Liver (tissue), 3 donors: ENCODE results near the gene VAMP4.

Source experiments
- GABPA ChIP-seq, 2 donors: IDR thresholded peaks in 1 of 2; conservative IDR thresholded peaks in 1 of 2; 2 replicates each; pipeline ENCODE4 v1.6.1; 2016; ENCODE audit warnings: antibody characterized with exemption in 2 of 2, mild to moderate bottlenecking in 1 of 2, moderate library complexity in 1 of 2
- MAX ChIP-seq: IDR thresholded peaks from 2 replicates; pipeline ENCODE4 v1.6.1; 2016; ENCODE audit warnings: antibody characterized with exemption
- YY1 ChIP-seq: IDR thresholded peaks from 2 replicates; pipeline ENCODE4 v1.6.1; 2016; ENCODE audit warnings: antibody characterized with exemption, mild to moderate bottlenecking
- ZBTB33 ChIP-seq: IDR thresholded peaks from 2 replicates; pipeline ENCODE4 v1.6.1; 2016; ENCODE audit warnings: antibody characterized with exemption
- TF ChIP-seq, protein P1 (sequence below): IDR thresholded peaks from 2 replicates; pipeline ENCODE4 v1.6.1; 2016; ENCODE audit warnings: antibody characterized with exemption, mild to moderate bottlenecking
- TF ChIP-seq, protein P2 (sequence below): fragments of 150-350 bp; IDR thresholded peaks from 2 replicates; pipeline ENCODE4 v1.5.1; 2017; ENCODE audit warnings: improper control_type of control experiment, low read depth, low read length; ENCODE audit not compliant: missing input control
- TF ChIP-seq, protein P3 (sequence below): IDR thresholded peaks from 2 replicates; pipeline ENCODE4 v1.6.1; 2016; ENCODE audit warnings: antibody characterized with exemption
- donor health status: healthy.
- donor health status: healthy.

GRCh38 chr1:171668372-171668771 lies 73.5 kb downstream of the VAMP4 start:
- TF ChIP-seq GABPA (IDR thresholded peaks at IDR 0.05 in 1 of 2, conservative IDR thresholded peaks at IDR 0.05 in 1 of 2) (no peak), MAX (no peak), YY1 (no peak), ZBTB33 (no peak)
- TF ChIP-seq, protein P1, sequence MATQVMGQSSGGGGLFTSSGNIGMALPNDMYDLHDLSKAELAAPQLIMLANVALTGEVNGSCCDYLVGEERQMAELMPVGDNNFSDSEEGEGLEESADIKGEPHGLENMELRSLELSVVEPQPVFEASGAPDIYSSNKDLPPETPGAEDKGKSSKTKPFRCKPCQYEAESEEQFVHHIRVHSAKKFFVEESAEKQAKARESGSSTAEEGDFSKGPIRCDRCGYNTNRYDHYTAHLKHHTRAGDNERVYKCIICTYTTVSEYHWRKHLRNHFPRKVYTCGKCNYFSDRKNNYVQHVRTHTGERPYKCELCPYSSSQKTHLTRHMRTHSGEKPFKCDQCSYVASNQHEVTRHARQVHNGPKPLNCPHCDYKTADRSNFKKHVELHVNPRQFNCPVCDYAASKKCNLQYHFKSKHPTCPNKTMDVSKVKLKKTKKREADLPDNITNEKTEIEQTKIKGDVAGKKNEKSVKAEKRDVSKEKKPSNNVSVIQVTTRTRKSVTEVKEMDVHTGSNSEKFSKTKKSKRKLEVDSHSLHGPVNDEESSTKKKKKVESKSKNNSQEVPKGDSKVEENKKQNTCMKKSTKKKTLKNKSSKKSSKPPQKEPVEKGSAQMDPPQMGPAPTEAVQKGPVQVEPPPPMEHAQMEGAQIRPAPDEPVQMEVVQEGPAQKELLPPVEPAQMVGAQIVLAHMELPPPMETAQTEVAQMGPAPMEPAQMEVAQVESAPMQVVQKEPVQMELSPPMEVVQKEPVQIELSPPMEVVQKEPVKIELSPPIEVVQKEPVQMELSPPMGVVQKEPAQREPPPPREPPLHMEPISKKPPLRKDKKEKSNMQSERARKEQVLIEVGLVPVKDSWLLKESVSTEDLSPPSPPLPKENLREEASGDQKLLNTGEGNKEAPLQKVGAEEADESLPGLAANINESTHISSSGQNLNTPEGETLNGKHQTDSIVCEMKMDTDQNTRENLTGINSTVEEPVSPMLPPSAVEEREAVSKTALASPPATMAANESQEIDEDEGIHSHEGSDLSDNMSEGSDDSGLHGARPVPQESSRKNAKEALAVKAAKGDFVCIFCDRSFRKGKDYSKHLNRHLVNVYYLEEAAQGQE, result no peak
- TF ChIP-seq, protein P2, sequence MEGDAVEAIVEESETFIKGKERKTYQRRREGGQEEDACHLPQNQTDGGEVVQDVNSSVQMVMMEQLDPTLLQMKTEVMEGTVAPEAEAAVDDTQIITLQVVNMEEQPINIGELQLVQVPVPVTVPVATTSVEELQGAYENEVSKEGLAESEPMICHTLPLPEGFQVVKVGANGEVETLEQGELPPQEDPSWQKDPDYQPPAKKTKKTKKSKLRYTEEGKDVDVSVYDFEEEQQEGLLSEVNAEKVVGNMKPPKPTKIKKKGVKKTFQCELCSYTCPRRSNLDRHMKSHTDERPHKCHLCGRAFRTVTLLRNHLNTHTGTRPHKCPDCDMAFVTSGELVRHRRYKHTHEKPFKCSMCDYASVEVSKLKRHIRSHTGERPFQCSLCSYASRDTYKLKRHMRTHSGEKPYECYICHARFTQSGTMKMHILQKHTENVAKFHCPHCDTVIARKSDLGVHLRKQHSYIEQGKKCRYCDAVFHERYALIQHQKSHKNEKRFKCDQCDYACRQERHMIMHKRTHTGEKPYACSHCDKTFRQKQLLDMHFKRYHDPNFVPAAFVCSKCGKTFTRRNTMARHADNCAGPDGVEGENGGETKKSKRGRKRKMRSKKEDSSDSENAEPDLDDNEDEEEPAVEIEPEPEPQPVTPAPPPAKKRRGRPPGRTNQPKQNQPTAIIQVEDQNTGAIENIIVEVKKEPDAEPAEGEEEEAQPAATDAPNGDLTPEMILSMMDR, result no peak
- TF ChIP-seq, protein P3, sequence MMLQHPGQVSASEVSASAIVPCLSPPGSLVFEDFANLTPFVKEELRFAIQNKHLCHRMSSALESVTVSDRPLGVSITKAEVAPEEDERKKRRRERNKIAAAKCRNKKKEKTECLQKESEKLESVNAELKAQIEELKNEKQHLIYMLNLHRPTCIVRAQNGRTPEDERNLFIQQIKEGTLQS, result no peak
